Fibroblast of lung (primary cell): ENCODE measurements around the gene CCNJL. TPM values are rescaled to one million over a fixed set of nuclear protein-coding genes. Genes with fewer than 3 reads are reported as not detected.

Experiments used
- DNase-seq, 2 donors: peaks; one replicate each; pipeline versions ENCODE4 v3.0.0 to v3.0.0-alpha.2; 2010; ENCODE audit warnings: low read depth in 2 of 2
- H2AFZ ChIP-seq: 2 replicates; pipeline ENCODE4 v1.5.1; 2012; ENCODE audit warnings: low read length, control low read depth, inconsistent platforms
- H3K27ac ChIP-seq: 2 replicates; pipeline ENCODE4 v1.5.1; 2011; ENCODE audit warnings: low read length, control low read depth; ENCODE audit not compliant: insufficient read depth
- H3K27me3 ChIP-seq: 2 replicates; pipeline ENCODE4 v1.5.1; 2011; ENCODE audit warnings: mild to moderate bottlenecking, low read length; ENCODE audit not compliant: control insufficient read depth, insufficient read depth
- H3K36me3 ChIP-seq: 2 replicates; pipeline ENCODE4 v1.5.1; 2011; ENCODE audit warnings: low read length; ENCODE audit not compliant: control insufficient read depth, insufficient read depth
- H3K4me1 ChIP-seq: 2 replicates; pipeline ENCODE4 v1.5.1; 2011; ENCODE audit warnings: low read length; ENCODE audit not compliant: control insufficient read depth, insufficient read depth; ENCODE audit errors: extremely low read depth
- H3K4me2 ChIP-seq: 2 replicates; pipeline ENCODE4 v1.5.1; 2011; ENCODE audit warnings: low read length, control low read depth; ENCODE audit not compliant: insufficient read depth; ENCODE audit errors: extremely low read depth
- H3K4me3 ChIP-seq, 4 experiments: fragments of 200-600 bp in 1 of 4; sonication (generic) in 1 of 4; replicated peaks in 1 of 4; 2 replicates each; pipeline ENCODE4 v1.5.1; 2011 to 2016; ENCODE audit warnings: low read length in 4 of 4, low read depth in 3 of 4, mild to moderate bottlenecking in 3 of 4, control low read depth in 2 of 4, inconsistent platforms in 1 of 4, mixed read lengths in 1 of 4; ENCODE audit not compliant: insufficient read depth in 1 of 4; ENCODE audit errors: control extremely low read depth in 1 of 4
- H3K79me2 ChIP-seq: 2 replicates; pipeline ENCODE4 v1.5.1; 2012; ENCODE audit warnings: mild to moderate bottlenecking, low read length, inconsistent platforms; ENCODE audit not compliant: control insufficient read depth, insufficient read depth
- H3K9ac ChIP-seq: 2 replicates; pipeline ENCODE4 v1.5.1; 2011; ENCODE audit warnings: mild to moderate bottlenecking, low read length, control low read depth; ENCODE audit not compliant: insufficient read depth
- H3K9me3 ChIP-seq: 2 replicates; pipeline ENCODE4 v1.5.1; 2012; ENCODE audit warnings: low read depth, low read length; ENCODE audit not compliant: control insufficient read depth, insufficient read depth
- H4K20me1 ChIP-seq: 2 replicates; pipeline ENCODE4 v1.5.1; 2011; ENCODE audit warnings: low read length; ENCODE audit not compliant: control insufficient read depth, insufficient read depth; ENCODE audit errors: extremely low read depth
- CTCF ChIP-seq, 2 donors: IDR thresholded peaks in 1 of 2; conservative IDR thresholded peaks in 1 of 2; 1 replicate in 1 of 2; 2 replicates in 1 of 2; pipeline ENCODE4 v1.5.1; 2011 to 2012; ENCODE audit warnings: low read length in 2 of 2, control low read depth in 1 of 2, inconsistent platforms in 1 of 2, low read depth in 1 of 2, mild to moderate bottlenecking in 1 of 2
- EZH2 ChIP-seq: IDR thresholded peaks from 2 replicates; pipeline ENCODE4 v1.5.1; 2012; ENCODE audit warnings: low read length, control low read depth, mild to moderate bottlenecking; ENCODE audit errors: missing control alignments
- polyA plus RNA-seq, 2 donors: library from polyadenylated mRNA; depleted of rRNA in 1 of 2; stranded (reverse) in 1 of 2; unstranded in 1 of 2; fragments of >200 nt; gene quantifications; 2 replicates each; pipeline ENCODE4 v1.2.1, GENCODE V29; 2011 to 2012; ENCODE audit warnings: missing spikeins in 1 of 2
- total RNA-seq: library from RNA; depleted of rRNA; stranded (reverse); fragments of >200 nt; gene quantifications from 2 replicates; pipeline ENCODE4 v1.2.1, GENCODE V29; 2014

Gene CCNJL
- total and polyA plus RNA-seq, 2 donors (not counting 1 experiment from before 2014, with no cell fraction given): 0.73 TPM; not detected in 1

GRCh38 chr5:160357861-160358411 lies 45.6 kb upstream of the CCNJL start:
- Histone ChIP-seq H3K9ac (no peak overlapping the region), H3K4me3 (no peak overlapping the region), H4K20me1 (no peaks in the 10 kb centered on the region), H3K27me3 (no peaks in the 10 kb centered on the region), H2AFZ (peak overlapping the region; percentile 91), H3K79me2 (no peaks in the 10 kb centered on the region), H3K27ac (no peak overlapping the region), H3K36me3 (no peaks in the 10 kb centered on the region), H3K4me2 (peak overlapping the region; percentile 62), H3K9me3 (no peaks in the 10 kb centered on the region), H3K4me1 (peaks cover 5% of the 10 kb centered on the region)
- no peak for DNase-seq
- no peak for TF ChIP-seq EZH2
- TF ChIP-seq CTCF (conservative IDR thresholded peaks at IDR 0.05 in 1 of 2, IDR thresholded peaks at IDR 0.05 in 1 of 2; ENCODE audit: low read depth in 1 of 2, low read length in 2 of 2): no peak

GRCh38 chr5:160357394-160357793 lies 45.0 kb upstream of the CCNJL start:
- Histone ChIP-seq H3K79me2 (no peaks in the 10 kb centered on the region), H2AFZ (peak overlapping the region; percentile 91), H3K36me3 (no peaks in the 10 kb centered on the region), H3K9me3 (no peaks in the 10 kb centered on the region), H3K4me1 (peaks cover 5% of the 10 kb centered on the region), H4K20me1 (no peaks in the 10 kb centered on the region), H3K27ac (no peak overlapping the region), H3K4me3 (no peak overlapping the region), H3K4me2 (peak overlapping the region; percentile 62), H3K9ac (no peak overlapping the region), H3K27me3 (no peaks in the 10 kb centered on the region)
- no peak for DNase-seq
- TF ChIP-seq CTCF (conservative IDR thresholded peaks at IDR 0.05 in 1 of 2, IDR thresholded peaks at IDR 0.05 in 1 of 2; ENCODE audit: low read depth in 1 of 2, low read length in 2 of 2) (no peak), EZH2 (no peak)

- Histone ChIP-seq H3K27ac (no peak overlapping the region), H3K9me3 (no peaks in the 10 kb centered on the region), H3K4me3 (no peak overlapping the region), H3K4me2 (no peak overlapping the region), H3K27me3 (no peaks in the 10 kb centered on the region), H3K9ac (no peak overlapping the region), H3K79me2 (no peaks in the 10 kb centered on the region), H3K4me1 (peaks cover 5% of the 10 kb centered on the region), H4K20me1 (no peaks in the 10 kb centered on the region), H2AFZ (no peak overlapping the region), H3K36me3 (no peaks in the 10 kb centered on the region)
- no peak for DNase-seq
- no peak for TF ChIP-seq EZH2
- TF ChIP-seq CTCF (conservative IDR thresholded peaks at IDR 0.05 in 1 of 2, IDR thresholded peaks at IDR 0.05 in 1 of 2; ENCODE audit: low read depth in 1 of 2, low read length in 2 of 2): no peak
These were observed 44.4 kb upstream of the CCNJL start for GRCh38 chr5:160356550-160357347.
